Epithelial cell of prostate (primary cell): ENCODE results near the gene WDR37.

Experiments
- DNase-seq: peaks from one replicate; pipeline ENCODE4 v3.0.0-alpha.2; 2011; ENCODE audit warnings: low read depth, low spot score
- H3K27ac ChIP-seq: fragments of 450-650 bp; 2 replicates; pipeline ENCODE4 v1.5.1; 2017; ENCODE audit warnings: mild to moderate bottlenecking

The WDR37 gene

DNA sequence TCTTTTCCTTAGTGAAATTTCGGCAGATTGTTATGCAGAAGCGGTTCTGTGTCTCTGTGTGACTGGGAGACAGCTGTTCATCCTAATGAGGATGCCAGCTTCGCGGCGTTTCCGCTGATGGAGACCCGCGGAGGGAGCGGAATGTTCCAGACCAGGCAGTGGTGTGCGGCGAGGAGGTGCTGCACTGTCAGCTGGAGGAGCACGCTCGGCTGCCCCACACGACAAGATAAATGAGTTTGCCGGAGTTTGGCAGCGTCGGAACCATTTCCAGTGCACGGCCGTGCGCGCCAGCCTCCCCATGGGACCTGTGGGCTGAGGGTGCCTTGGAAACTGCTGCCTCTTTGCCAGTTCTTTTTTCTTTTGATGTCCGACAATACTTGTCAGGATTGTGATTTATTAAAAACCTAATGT lies 64.6 kb downstream of the WDR37 start:
- H3K27ac ChIP-seq = no peak overlapping the region
- no peak for DNase-seq

DNA sequence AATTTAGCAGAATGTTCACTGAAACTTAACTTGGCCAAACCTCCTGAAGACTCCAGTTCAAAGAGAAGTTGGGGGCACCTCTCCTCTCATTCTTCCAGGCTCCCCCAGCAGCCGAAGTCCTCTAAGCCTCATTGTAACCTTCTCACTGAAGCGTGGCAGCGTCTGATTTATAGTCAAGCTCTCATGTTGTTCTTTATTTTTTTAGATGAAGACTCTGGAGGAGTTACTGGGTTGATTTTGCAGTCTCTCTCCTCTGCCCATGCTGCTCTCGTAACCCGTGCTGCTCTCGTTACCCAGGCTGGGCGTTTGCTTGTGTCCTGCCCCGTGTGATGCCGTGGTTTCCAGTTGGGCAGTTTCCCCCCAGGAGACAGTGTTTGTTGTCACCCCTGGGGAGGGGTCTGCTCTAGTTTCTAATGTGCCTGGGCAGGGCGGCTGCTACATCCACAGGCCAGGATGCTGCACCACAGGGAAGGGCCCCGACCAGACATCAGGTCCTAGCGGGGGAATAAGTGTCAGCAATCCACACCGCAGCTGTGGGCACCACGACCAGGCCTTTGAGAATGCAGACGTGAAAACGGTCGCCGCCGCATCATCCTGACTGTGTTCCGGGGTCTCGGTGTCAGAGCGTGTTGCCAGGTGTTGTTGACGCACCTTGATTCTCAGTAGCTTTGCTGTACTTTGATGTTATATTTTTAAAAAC lies 65.2 kb downstream of the WDR37 start:
- no peak for DNase-seq
- H3K27ac ChIP-seq = no peak overlapping the region

DNA sequence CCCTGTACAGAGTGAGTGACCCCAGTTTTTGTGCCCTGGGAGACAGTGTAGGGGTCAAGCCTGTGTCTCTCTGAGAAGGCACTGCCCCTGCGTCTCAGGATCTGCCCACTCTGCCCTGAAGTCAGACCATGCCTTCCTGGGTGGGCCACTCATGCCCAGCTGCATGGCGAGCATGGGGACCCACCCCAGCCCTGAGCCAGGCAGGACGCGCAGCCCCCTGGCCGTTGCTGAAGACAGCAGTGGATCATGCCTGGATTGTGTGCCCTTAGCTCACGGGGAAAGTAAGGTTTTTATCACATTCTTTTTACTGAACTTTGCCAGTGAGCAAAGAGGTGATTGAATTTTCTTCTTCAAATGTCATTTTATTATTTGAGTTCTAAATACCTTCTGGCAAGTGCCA lies 66.2 kb downstream of the WDR37 start:
- no peak for DNase-seq
- no peak overlapping the region for H3K27ac ChIP-seq

DNA sequence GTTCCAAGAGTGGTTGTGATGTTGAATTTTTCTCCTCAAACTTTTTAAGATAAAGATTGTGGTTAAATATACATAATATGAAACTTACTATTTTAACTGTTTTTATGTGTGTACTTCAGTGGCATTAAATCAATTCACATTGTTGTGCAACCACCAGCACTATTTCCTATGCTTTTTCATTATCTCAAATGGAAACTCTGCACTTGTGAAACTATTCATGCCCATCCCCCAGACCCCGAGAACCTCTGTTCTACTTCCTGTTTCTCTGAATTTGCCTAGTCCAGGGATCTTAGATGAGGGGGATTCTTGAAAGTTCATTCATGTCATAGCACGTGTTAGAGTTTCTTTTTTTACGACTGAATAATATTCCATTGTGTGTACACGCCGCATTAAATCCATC lies 67.0 kb downstream of the WDR37 start:
- DNase-seq = no peak
- H3K27ac ChIP-seq = no peak overlapping the region

DNA sequence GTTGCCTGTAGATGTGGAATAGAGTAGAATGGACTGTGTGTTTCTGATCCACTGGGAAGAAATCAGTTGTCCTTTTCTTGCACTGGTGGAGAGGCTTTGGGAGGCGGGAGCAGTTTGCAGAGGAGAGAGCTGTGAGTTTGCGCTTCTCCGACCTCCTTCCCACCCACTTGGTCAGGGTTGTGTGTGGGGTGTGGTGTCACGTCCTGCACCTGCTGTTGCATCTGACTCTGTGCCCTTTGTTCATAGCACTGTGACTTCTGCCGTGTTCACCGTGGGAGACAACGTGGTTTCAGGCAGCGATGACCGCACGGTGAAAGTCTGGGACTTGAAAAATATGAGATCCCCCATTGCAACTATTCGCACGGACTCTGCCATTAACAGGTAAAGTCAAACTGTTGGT lies 67.8 kb downstream of the WDR37 start:
- H3K27ac ChIP-seq = no peak overlapping the region
- DNase-seq = no peak

DNA sequence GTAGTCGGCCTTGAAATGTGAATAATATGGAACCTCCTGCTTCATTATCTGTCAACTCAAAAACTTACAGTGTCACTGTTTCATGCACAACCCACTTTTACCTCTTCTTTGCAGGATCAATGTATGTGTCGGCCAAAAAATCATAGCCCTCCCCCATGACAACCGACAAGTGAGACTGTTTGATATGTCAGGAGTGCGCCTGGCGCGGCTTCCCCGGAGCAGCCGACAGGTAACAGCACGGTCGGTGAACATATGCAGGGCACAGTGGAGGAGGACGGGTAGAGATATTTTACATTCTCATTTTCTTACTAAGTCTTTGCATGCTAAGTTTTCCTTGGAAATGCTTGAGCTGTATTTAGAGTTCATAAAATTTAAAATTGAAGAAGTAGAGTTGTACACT lies 68.6 kb downstream of the WDR37 start:
- no peak overlapping the region for H3K27ac ChIP-seq
- DNase-seq = no peak

DNA sequence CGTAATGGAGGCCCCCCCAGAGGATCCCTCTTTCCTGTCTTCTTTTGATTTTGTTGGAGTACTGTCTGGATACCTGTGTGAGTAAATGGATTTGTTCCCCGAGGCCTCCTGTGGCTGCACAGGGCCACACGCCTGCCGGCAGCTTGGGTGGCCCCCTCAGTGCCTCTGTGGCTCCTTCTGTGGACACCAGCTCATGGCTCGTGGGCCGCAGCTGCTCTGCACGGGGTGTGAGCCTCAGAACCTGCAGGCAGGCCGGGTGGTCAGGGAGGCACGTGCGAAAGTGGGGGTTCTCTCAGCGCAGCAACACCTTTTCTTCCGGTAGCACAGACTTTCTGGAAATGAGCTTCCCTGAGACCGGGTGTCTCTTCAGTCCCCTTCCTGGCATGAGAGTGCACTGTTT lies 70.3 kb downstream of the WDR37 start:
- H3K27ac ChIP-seq = no peak overlapping the region
- no peak for DNase-seq

DNA sequence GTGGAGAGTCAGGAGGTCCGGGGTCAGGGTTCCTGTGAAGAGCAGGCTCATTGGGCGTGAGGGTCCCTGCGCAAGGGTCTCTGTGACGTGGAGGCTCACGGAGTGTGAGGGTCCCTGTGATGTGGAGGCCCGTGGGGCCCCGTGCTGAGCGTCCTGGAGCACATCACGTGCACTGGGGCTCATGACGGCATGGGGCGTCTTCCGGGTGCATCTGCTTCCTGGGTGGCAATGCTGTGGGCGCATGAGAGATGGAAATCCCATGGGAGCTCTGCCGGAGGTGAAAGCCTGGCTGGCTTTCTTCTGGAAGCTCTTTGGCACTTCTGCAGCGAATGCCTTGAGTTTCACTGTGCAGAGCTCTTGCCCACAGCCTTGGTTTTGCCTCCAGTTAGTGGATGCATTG lies 71.4 kb downstream of the WDR37 start:
- H3K27ac ChIP-seq = no peak overlapping the region
- no peak for DNase-seq

DNA sequence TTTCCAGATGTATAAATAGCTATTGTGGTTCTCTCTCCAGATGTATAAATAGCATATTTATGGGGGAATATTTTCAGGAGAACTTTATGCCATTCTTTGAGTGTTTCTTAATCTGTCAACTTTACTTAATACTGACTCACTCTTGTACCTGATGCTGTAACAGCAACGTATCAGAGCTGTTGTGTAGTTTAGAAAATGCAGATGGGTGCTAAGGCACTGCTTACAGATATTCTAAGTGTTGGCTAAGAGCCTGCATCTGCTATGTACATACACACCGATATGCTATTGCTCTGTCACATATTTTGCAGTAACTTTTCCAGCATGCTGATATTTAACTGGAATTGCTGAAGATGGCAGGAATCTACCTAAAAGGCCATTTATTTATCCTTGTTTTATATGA lies 71.9 kb downstream of the WDR37 start:
- DNase-seq = no peak
- H3K27ac ChIP-seq = no peak overlapping the region

DNA sequence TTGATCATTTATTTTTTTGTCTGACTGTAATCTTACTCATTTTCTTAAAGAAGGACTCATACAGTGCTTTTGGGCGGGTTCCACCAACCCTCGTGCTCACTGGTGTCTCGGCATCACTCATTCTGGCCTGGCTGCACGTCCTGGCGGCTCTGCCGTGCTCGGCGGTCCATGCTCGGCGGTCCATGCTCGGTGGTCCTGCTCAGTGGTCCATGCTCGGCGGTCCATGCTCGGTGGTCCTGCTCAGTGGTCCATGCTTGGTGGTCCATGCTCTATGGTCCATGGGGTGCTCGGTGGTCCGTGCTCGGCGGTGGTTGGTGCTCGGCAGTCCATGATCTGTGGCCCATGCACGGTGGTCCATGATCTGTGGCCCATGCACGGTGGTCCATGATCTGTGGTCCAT lies 72.5 kb downstream of the WDR37 start:
- H3K27ac ChIP-seq = no peak overlapping the region
- no peak for DNase-seq

DNA sequence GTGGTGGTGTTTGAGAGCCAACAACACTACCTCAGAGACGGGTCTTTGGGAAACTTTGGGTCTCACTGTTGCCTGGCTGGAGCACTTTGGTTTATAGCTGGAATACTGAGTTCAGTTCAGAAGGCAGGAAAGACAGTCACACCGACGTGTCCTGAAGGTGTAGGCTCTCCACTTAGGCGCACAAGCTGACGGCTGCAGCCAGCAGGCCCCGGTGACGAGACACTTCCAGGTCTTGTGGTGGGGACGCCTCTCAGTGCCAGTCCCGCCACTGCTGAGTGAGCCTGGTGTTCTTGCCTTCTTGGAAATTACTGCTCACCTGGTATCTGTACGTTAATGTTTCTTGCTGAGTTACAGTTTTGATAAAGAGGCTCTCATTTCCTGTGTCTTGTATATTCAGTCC lies 74.0 kb downstream of the WDR37 start:
- H3K27ac ChIP-seq = no peak overlapping the region
- no peak for DNase-seq

DNA sequence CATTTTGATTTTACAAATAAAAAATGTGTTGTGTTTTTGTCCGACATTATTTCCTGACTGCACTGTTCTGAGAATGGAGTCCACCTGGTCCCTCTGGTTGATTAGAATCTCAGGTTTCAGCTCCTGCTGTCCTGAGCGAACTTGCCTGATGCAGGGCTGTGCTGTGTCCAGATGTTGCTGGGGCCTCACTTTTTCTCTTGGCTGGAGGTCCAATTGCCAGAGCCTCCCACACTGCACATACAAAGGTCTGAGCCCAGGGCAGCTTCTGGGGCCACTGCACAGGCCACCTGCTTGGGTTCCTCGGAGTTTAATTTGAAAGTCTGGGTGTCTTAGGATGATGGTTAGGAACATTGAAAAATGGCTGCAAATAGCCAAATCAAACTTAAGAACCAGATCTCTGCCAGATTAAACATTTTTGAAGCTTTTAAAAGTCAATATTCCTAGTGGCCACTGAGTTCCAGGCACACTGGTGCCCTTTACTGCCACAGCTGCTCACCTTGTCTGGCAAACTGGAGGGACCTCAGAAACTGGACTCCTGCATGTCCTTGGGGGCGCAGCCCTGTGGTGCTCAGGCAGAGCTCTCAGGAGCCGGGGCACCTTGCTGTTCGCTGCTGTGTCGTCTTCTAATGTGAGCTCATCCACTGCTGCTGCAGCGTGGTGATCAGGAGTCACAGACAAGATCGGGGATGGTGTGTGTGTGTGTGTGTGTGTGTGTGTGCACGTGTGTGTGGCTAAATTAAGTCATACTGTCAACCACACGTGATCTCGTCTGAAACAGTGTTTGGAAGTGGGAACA lies 75.0 kb downstream of the WDR37 start:
- DNase-seq = no peak
- no peak overlapping the region for H3K27ac ChIP-seq

DNA sequence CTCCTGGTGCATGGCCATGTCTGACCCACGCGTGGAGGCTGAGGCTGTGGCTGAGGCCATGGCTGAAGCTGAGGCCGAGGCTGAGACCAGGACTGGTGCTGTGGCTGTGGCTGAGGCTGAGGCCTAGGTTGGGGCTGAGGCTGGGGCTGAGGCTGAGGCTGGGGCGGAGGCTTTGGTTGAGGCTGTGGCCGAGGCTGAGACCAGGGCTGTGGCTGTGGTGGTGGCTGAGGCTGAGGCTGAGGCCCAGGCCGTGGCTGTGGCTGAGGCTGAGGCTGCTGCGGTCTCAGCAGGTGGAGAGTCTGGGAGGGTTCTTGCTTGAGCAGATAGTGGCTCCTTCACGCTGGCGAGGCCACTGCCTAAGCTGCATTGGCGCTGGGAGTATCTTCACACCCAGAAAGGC lies 76.4 kb downstream of the WDR37 start:
- H3K27ac ChIP-seq = no peak overlapping the region
- DNase-seq = no peak

DNA sequence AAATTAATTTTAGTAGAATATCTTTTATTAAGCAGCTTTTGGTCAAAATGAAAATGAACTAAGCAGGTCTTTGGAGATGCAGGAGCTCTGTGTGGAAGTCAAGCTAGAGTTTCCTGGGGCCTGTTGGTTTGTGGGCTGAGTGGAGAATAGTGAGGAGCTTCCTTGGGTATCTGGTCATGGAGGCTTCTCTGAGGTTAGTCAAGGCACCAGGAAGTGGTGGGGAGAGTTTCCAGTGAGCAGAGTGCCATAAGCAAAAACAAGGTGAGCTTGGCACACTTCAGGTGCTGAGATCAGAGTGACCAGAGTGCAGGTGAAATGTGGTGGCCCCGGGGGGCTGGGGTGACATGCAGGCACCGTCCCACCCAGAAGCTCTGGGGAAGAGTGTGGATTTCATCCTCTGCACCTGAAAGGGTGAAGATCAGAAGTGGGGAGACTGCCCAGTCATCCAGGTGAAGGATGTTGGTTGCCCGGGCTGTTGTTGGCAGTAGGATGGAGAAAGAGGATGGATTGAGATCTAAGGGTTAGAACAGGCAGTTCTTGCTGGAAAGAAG lies 77.4 kb downstream of the WDR37 start:
- no peak overlapping the region for H3K27ac ChIP-seq
- DNase-seq = no peak

DNA sequence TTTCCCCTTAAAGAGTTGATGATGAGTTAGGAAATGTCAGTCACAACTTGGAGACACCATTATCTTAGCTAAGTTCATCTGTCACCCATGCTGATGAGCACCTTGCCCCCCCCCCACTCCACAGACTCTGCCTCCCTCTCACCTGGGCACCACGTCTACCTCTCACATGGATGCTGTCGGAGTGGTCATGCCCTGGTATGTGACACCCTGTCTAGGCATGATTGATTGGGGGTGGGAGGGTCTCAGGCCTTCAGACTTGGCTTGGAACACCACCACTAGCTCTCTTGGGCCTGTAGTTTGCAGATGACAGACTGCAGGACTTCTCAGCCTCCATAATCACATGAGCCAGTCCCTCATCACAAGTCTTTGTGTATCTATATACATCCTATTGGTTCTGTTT lies 78.0 kb downstream of the WDR37 start:
- DNase-seq = no peak
- no peak overlapping the region for H3K27ac ChIP-seq

DNA sequence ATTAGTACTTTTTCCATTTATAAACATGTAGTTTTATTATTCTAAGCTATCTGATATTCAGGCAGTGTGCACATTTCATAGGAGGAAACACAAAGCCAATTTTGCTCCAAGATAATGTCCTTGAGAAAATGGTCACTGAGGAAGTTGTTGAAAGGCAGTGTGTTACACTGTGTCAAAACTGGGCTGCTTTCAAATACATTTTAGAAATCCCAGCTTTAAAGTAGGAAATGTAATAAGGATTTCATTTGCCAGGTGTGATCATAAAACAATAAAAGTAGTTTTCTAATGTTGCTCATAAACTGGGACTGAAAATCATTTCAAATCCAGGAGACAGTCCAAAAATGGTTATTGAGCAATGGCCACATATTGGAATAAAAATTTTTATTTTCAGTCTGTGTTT lies 80.1 kb downstream of the WDR37 start:
- no peak overlapping the region for H3K27ac ChIP-seq
- no peak for DNase-seq

DNA sequence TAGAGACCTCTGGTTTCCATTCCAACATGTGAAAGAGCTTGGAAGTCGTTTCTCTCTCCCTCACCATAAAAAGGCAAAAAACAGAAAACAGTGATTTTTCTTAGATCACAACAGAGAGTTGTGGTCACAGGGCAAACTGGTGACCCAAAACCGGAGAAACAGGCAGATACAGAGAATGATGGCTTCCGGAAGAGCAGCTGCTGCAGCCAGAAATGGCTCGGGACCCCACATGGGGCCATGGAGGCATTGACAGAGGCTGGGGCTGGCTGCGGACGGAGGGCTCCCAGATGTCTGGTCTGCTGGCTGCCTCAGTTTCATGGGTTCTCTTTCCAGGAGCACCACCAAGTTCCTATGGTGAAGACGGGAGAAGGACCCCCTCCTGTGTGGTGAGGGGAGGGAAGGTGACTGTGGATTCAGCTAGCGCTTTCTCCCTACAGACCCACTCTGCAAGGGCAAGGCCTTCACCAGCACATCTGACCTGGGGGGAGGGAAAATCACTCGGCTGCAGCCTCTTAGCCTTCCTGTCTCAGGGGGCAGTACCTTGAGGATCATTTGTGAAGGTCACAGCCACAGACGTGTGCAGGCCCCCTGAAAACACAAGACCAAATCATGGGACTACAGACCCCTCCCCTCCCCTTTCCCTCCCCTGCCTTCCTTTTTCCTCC lies 81.4 kb downstream of the WDR37 start:
- DNase-seq = no peak
- H3K27ac ChIP-seq = no peak overlapping the region

DNA sequence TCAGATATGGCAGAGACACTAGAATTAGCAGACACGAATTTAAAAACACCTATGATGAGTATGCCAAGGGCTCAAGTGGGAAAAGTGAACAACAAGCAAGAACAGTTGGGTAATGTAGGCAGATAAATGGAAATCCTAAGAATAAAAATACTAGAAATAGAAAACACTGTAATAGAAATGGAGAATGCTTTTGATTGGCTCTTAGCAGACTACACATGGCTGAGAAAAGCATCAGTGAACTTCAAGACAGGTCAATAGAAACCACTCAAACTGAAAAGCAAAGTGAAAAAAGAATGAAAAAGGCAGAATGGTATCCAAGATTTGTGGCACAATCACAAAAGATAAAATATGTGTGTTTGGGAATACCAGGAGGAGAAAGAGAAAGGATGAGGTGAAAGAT lies 82.3 kb downstream of the WDR37 start:
- H3K27ac ChIP-seq = no peak overlapping the region
- no peak for DNase-seq

DNA sequence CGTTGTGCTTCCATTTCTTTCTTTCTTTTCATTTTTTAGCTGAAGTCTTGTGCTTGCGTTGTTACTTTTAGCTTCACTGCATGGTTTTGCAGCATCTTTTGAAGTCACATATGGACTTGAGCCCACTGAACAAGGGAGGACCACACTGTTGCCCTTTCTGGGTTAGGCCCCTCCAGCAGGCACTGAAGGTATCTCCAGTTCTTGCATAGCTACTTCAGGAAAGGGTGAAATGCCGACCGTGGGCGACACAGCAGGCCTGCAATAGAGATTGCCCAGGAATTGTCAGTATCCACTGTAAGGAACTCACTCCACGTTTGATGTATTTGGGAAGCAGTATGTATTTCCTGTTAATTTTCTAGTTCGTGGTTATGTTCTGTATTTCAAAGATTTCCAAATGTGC lies 85.1 kb downstream of the WDR37 start:
- DNase-seq = no peak
- no peak overlapping the region for H3K27ac ChIP-seq

DNA sequence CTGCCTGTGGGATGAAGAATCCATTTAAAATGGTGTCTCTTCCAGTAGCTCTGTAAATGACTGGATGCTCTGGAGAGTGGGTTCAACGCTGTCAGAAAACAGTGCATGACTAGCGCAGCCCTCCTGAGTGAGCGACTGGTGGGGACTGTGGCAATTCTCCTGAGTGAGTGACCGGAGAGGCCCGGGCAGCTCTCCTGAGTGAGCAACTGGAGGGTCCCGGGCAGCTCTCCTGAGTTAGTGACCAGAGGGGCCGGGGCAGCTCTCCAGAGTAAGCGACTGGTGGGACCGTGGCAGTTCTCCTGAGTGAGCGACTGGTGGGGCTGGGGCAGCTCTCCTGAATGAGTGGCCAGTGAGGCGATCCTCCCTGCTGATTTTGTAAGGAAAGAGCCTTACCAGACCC lies 85.5 kb downstream of the WDR37 start:
- H3K27ac ChIP-seq = no peak overlapping the region
- no peak for DNase-seq

DNA sequence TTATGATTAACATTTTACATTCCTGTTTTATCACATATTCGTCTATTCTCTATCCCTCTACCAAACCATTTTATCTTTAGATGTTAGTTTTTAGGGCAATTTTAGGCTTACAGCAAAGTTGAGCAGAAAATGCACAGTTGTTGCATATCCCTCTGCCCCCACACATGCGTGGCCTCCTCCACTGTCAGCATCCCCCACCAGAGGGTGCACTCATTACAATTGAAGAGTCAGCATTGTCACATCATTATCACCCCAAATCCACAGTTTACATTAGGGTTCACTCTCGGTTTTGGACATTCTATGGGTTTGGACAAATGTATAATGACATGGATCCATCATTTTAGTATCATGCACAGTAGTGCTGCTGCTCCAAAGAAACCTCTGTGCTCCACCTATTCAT lies 86.4 kb downstream of the WDR37 start:
- DNase-seq = no peak

More for the DNA sequence above, 86.4 kb downstream of the WDR37 start:
- H3K27ac ChIP-seq = no peak overlapping the region
